Activated CD4-positive, alpha-beta memory T cell treated with anti-CD3 and anti-CD28 coated beads for 36 hours (primary cell): Measurements from ENCODE around the gene GOLM1. TPM values are rescaled to one million over a fixed set of nuclear protein-coding genes. Genes with fewer than 3 reads are reported as not detected.

Experiments
- CTCF ChIA-PET: fragments of 350-600 bp; sonication (Branson Sonifier 250); formaldehyde crosslinking; loops from one replicate; lab custom pipeline; 2021; ENCODE audit warnings: antibody characterized with exemption, inconsistent platforms; lab: Charles Lee
- POLR2A ChIA-PET: fragments of 350-600 bp; sonication (Branson Sonifier 250); formaldehyde crosslinking; loops from one replicate; lab custom pipeline; 2021; ENCODE audit warnings: antibody characterized with exemption; lab: Charles Lee
- DNase-seq: peaks from one replicate; pipeline ENCODE4 v3.0.0-alpha.2; 2020
- H3K27ac Mint-ChIP-seq: one replicate; pipeline ENCODE4 v1.8.0; 2021; ENCODE audit warnings: mixed read lengths
- H3K27me3 Mint-ChIP-seq: one replicate; pipeline ENCODE4 v1.8.0; 2021; ENCODE audit warnings: mixed read lengths
- H3K36me3 Mint-ChIP-seq: one replicate; pipeline ENCODE4 v1.8.0; 2021; ENCODE audit warnings: mixed read lengths
- H3K4me1 Mint-ChIP-seq: one replicate; pipeline ENCODE4 v1.8.0; 2021; ENCODE audit warnings: low read depth, mixed read lengths
- H3K4me3 Mint-ChIP-seq: one replicate; pipeline ENCODE4 v1.8.0; 2021; ENCODE audit warnings: mild to moderate bottlenecking, mixed read lengths
- H3K9me3 Mint-ChIP-seq: one replicate; pipeline ENCODE4 v1.8.0; 2021; ENCODE audit warnings: mixed read lengths
- intact Hi-C: fragments of 100-400 bp; cut with micrococcal nuclease; formaldehyde crosslinking; loops from one replicate; pipeline ENCODE4 v1.15.1; 2023
- total RNA-seq, 2 experiments: library from RNA; stranded (reverse); gene quantifications; one replicate each; pipeline ENCODE4 v1.2.3, GENCODE V29; 2021

GOLM1 gene
- total RNA-seq, 2 experiments from 2014 or later: 2.0 to 2.1 TPM

DNA sequence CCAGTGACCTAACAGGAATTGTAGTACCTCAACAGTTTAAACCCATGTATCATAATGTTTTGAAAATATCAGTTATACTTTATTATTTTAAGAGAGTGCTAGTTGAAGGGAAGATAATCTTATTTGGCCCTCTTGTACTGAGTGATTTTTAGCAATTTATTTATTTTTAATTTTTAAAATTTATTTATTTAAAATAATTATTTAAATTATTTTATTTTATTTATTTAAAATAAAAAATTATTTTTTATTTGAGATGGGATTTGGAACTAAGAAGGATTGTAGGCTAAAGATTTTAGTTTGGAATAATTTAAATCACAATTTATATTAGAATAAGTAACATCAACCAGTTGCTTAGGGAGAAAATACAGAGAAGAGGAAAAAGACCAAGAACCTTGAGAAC lies 104.3 kb downstream of the GOLM1 start:
- H3K36me3 Mint-ChIP-seq: peaks cover 41% of the 10 kb centered on the region
- H3K9me3 Mint-ChIP-seq: no peaks in the 10 kb centered on the region
- intact Hi-C loops: no loop called here
- ChIA-PET CTCF (interaction anchor here (0.6 kb wide), 1 partner anchor 20 kb away, joined by 3 read pairs; no protein-coding TSS in a partner anchor), POLR2A (no interaction called here)
- no peaks in the 10 kb centered on the region for H3K27me3 Mint-ChIP-seq
- H3K4me3 Mint-ChIP-seq: no peak overlapping the region
- no peaks in the 10 kb centered on the region for H3K4me1 Mint-ChIP-seq
- H3K27ac Mint-ChIP-seq: no peak overlapping the region
- no peak for DNase-seq

DNA sequence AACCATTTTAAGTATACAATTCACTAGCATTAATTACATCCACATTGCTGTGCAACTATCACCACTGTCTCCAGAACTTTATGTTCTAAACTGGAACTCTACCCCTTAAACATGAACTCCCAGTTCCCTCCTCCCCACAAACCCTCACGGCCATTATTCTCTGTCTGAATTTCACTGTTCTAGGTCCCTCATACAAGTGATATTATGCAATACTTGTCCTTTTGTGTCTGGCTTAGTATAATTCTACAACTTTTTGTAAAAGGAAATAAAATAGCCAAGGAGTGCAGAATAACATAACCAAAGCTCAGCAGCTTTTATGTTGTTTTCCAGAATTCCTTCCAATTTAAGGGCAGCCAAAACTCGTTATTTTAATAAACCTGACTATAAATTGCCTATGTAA lies 105.2 kb downstream of the GOLM1 start:
- Mint-ChIP-seq H3K4me3 (no peak overlapping the region), H3K27me3 (no peaks in the 10 kb centered on the region), H3K9me3 (no peaks in the 10 kb centered on the region), H3K27ac (no peak overlapping the region), H3K36me3 (peaks cover 46% of the 10 kb centered on the region), H3K4me1 (no peaks in the 10 kb centered on the region)
- no peak for DNase-seq
- ChIA-PET CTCF (no interaction called here), POLR2A (interaction anchor here (0.6 kb wide), 1 partner anchor 16 kb away, joined by 3 read pairs; no protein-coding TSS in a partner anchor)
- intact Hi-C loops: no loop called here

DNA sequence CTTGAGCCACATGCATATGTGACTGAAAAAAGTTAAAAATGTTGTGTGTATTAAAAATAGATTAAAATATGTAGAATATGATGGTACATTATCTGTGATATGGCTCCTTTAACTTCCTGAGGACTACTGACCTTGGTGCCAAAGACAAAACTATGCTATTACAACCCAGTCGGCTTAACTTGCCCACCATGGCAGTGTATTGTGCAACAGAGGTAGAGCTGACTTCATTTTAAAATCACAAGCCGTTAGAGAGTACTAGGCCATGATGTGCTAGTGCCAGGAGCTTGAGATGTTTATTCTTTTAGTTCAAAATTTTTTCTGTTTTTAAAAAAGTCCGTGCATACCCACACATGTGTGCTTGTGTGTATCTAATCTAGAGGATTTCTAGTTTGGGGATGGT lies 112.1 kb downstream of the GOLM1 start:
- no peak for DNase-seq
- POLR2A ChIA-PET: no interaction called here
- peaks cover 3% of the 10 kb centered on the region for H3K4me1 Mint-ChIP-seq
- CTCF ChIA-PET: no interaction called here
- intact Hi-C loops: no loop called here
- H3K36me3 Mint-ChIP-seq: peaks cover 75% of the 10 kb centered on the region
- no peak overlapping the region for H3K4me3 Mint-ChIP-seq
- no peaks in the 10 kb centered on the region for H3K27me3 Mint-ChIP-seq
- no peak overlapping the region for H3K27ac Mint-ChIP-seq
- H3K9me3 Mint-ChIP-seq: no peaks in the 10 kb centered on the region

DNA sequence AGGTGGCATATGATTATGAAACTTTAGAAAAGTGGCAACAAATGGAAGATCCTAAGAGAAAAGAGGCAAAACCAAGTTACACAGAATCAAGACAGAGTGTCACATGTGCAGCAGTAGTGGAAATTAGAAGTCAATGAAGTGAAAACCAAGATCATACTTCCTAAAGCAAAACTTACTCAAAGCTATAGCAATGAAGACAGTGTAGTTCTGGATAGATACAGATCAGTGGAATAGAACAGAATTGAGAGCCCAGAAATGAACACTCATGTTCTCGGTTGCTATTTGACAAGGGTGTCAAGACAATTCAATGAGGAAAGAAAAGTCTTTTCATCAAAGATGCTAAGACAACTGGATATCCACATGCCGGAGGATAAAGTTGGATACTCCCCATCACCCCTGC lies 114.9 kb downstream of the GOLM1 start:
- intact Hi-C loops: no loop called here
- peaks cover 77% of the 10 kb centered on the region for H3K36me3 Mint-ChIP-seq
- no peaks in the 10 kb centered on the region for H3K27me3 Mint-ChIP-seq
- H3K9me3 Mint-ChIP-seq: no peaks in the 10 kb centered on the region
- ChIA-PET POLR2A (no interaction called here), CTCF (no interaction called here)
- peaks cover 3% of the 10 kb centered on the region for H3K4me1 Mint-ChIP-seq
- H3K4me3 Mint-ChIP-seq: no peak overlapping the region
- DNase-seq: no peak
- no peak overlapping the region for H3K27ac Mint-ChIP-seq

DNA sequence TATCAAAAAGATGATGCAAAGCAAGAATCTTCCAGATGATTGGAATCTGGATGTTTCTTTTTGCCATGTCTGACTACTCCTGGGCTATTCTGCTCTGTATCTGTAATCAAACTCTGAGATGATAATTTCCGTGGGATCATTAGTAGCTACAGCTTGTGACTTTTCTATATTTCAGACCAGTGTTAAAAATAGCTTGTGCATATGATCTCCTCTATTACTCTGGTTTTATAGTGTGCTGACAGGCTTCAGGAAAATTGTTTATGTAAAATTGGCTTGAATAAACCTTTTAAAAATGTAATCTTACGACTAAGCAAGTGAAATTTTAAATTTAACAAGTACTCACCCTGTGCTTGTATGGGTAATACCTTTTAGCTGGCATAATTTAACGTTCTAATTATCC lies 118.0 kb downstream of the GOLM1 start:
- no peak for DNase-seq
- Mint-ChIP-seq H3K36me3 (peaks cover 77% of the 10 kb centered on the region), H3K27ac (no peak overlapping the region), H3K9me3 (no peaks in the 10 kb centered on the region), H3K27me3 (no peaks in the 10 kb centered on the region), H3K4me3 (no peak overlapping the region), H3K4me1 (peaks cover 3% of the 10 kb centered on the region)
- ChIA-PET CTCF (no interaction called here), POLR2A (no interaction called here)
- intact Hi-C loops: no loop called here

DNA sequence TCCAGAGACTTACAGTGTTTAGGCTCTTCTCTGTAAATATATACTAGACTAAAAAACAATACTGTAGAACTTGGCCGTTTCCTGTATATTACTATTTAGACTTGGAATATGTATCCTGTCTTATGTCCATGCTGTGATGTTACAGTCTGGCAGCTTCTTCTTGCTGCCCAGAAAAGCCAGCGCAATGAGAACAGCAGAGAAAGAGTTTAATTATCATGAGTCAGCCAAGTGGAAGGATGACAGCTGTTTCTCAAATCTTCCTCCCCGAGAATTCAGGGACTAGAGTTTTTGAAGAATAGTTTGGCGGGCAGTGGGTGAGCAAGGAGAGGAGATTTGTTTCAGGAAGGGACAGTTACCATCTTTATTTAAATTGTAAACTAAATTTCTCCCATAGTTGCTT lies 120.9 kb downstream of the GOLM1 start:
- no peak overlapping the region for H3K4me3 Mint-ChIP-seq
- no peaks in the 10 kb centered on the region for H3K4me1 Mint-ChIP-seq
- peaks cover 61% of the 10 kb centered on the region for H3K36me3 Mint-ChIP-seq
- CTCF ChIA-PET: no interaction called here
- POLR2A ChIA-PET: no interaction called here
- no peaks in the 10 kb centered on the region for H3K27me3 Mint-ChIP-seq
- DNase-seq: no peak
- no peak overlapping the region for H3K27ac Mint-ChIP-seq
- intact Hi-C loops: no loop called here
- no peaks in the 10 kb centered on the region for H3K9me3 Mint-ChIP-seq

Other genes starting within 250 kb of the GOLM1 start
- 10 to 100 TPM; 23.0 to 24.3 TPM for gene NAA35, start 158.4 kb downstream of the GOLM1 start, total RNA-seq
- under 1 TPM; 0.26 to 0.39 TPM for gene C9orf153, start 160.1 kb upstream of the GOLM1 start, total RNA-seq
- gene ISCA1, start 183.0 kb upstream of the GOLM1 start, total RNA-seq: 10 to 100 TPM; 21.4 to 22.1 TPM